Fibroblast of lung (primary cell): Measurements from ENCODE around the gene TPH2. TPM values are rescaled to one million over a fixed set of nuclear protein-coding genes. Genes with fewer than 3 reads are reported as not detected.

Experiments
- DNase-seq, 2 donors: peaks; one replicate each; pipeline versions ENCODE4 v3.0.0 to v3.0.0-alpha.2; 2010; ENCODE audit warnings: low read depth in 2 of 2
- H2AFZ ChIP-seq: 2 replicates; pipeline ENCODE4 v1.5.1; 2012; ENCODE audit warnings: low read length, control low read depth, inconsistent platforms
- H3K27ac ChIP-seq: 2 replicates; pipeline ENCODE4 v1.5.1; 2011; ENCODE audit warnings: low read length, control low read depth; ENCODE audit not compliant: insufficient read depth
- H3K27me3 ChIP-seq: 2 replicates; pipeline ENCODE4 v1.5.1; 2011; ENCODE audit warnings: mild to moderate bottlenecking, low read length; ENCODE audit not compliant: control insufficient read depth, insufficient read depth
- H3K36me3 ChIP-seq: 2 replicates; pipeline ENCODE4 v1.5.1; 2011; ENCODE audit warnings: low read length; ENCODE audit not compliant: control insufficient read depth, insufficient read depth
- H3K4me1 ChIP-seq: 2 replicates; pipeline ENCODE4 v1.5.1; 2011; ENCODE audit warnings: low read length; ENCODE audit not compliant: control insufficient read depth, insufficient read depth; ENCODE audit errors: extremely low read depth
- H3K4me2 ChIP-seq: 2 replicates; pipeline ENCODE4 v1.5.1; 2011; ENCODE audit warnings: low read length, control low read depth; ENCODE audit not compliant: insufficient read depth; ENCODE audit errors: extremely low read depth
- H3K4me3 ChIP-seq, 4 experiments: fragments of 200-600 bp in 1 of 4; sonication (generic) in 1 of 4; replicated peaks in 1 of 4; 2 replicates each; pipeline ENCODE4 v1.5.1; 2011 to 2016; ENCODE audit warnings: low read length in 4 of 4, low read depth in 3 of 4, mild to moderate bottlenecking in 3 of 4, control low read depth in 2 of 4, inconsistent platforms in 1 of 4, mixed read lengths in 1 of 4; ENCODE audit not compliant: insufficient read depth in 1 of 4; ENCODE audit errors: control extremely low read depth in 1 of 4
- H3K79me2 ChIP-seq: 2 replicates; pipeline ENCODE4 v1.5.1; 2012; ENCODE audit warnings: mild to moderate bottlenecking, low read length, inconsistent platforms; ENCODE audit not compliant: control insufficient read depth, insufficient read depth
- H3K9ac ChIP-seq: 2 replicates; pipeline ENCODE4 v1.5.1; 2011; ENCODE audit warnings: mild to moderate bottlenecking, low read length, control low read depth; ENCODE audit not compliant: insufficient read depth
- H3K9me3 ChIP-seq: 2 replicates; pipeline ENCODE4 v1.5.1; 2012; ENCODE audit warnings: low read depth, low read length; ENCODE audit not compliant: control insufficient read depth, insufficient read depth
- H4K20me1 ChIP-seq: 2 replicates; pipeline ENCODE4 v1.5.1; 2011; ENCODE audit warnings: low read length; ENCODE audit not compliant: control insufficient read depth, insufficient read depth; ENCODE audit errors: extremely low read depth
- EZH2 ChIP-seq: IDR thresholded peaks from 2 replicates; pipeline ENCODE4 v1.5.1; 2012; ENCODE audit warnings: low read length, control low read depth, mild to moderate bottlenecking; ENCODE audit errors: missing control alignments
- polyA plus RNA-seq, 2 donors: library from polyadenylated mRNA; depleted of rRNA in 1 of 2; stranded (reverse) in 1 of 2; unstranded in 1 of 2; fragments of >200 nt; gene quantifications; 2 replicates each; pipeline ENCODE4 v1.2.1, GENCODE V29; 2011 to 2012; ENCODE audit warnings: missing spikeins in 1 of 2
- total RNA-seq: library from RNA; depleted of rRNA; stranded (reverse); fragments of >200 nt; gene quantifications from 2 replicates; pipeline ENCODE4 v1.2.1, GENCODE V29; 2014
- TF ChIP-seq, protein P1 (sequence below), 2 donors: IDR thresholded peaks in 1 of 2; conservative IDR thresholded peaks in 1 of 2; 1 replicate in 1 of 2; 2 replicates in 1 of 2; pipeline ENCODE4 v1.5.1; 2011 to 2012; ENCODE audit warnings: low read length in 2 of 2, control low read depth in 1 of 2, inconsistent platforms in 1 of 2, low read depth in 1 of 2, mild to moderate bottlenecking in 1 of 2

TPH2 gene
- total and polyA plus RNA-seq, 2 donors (not counting 1 experiment from before 2014, with no cell fraction given), result 0.03 TPM; not detected in 1

DNA sequence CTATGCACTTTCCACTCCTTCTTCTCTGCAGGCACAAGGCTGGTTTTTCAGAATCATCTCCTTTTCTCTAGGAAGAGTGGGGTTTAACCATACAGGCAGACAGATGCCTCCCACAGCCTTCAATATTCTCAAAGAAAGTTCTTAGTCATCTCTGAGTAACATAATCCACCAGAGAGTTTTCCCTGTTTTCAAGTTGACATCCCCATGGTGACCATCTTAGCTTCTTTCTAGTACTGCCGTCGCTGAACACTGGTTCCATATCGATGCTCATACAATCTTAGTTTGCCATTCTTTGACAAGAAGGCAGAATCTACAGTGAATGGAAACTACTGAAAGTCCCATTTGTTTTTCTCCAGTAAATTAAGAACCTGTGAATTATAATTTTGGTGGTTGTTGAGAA lies 28.6 kb downstream of the TPH2 start:
- H3K4me2 ChIP-seq, result no peak overlapping the region
- H3K27ac ChIP-seq, result no peak overlapping the region

DNA sequence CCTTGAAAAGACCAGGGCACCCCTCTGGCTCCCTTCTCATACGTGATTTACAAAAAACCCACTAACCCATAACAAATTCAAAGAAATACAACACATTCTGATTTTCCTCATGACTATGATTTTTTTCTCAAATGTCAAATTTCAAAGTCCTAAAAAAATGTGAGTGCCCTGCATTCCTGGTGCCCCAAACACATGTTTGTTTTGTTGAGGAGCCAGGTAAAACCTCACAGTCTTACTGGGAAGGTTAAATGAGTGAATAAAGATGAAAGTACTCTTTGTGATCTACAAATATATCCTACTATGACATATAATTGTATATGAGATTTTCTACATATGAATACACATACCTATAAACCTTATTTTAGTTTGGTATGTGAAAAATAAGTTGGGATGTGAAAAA lies 30.7 kb downstream of the TPH2 start:
- Histone ChIP-seq H3K4me2 (no peak overlapping the region), H3K27ac (no peak overlapping the region), H3K36me3 (no peaks in the 10 kb centered on the region), H4K20me1 (no peaks in the 10 kb centered on the region), H3K79me2 (no peaks in the 10 kb centered on the region), H3K27me3 (no peaks in the 10 kb centered on the region), H3K9ac (no peak overlapping the region), H3K9me3 (no peaks in the 10 kb centered on the region), H3K4me1 (no peaks in the 10 kb centered on the region), H2AFZ (no peak overlapping the region), H3K4me3 (no peak overlapping the region)
- no peak for DNase-seq
- TF ChIP-seq, protein P1, sequence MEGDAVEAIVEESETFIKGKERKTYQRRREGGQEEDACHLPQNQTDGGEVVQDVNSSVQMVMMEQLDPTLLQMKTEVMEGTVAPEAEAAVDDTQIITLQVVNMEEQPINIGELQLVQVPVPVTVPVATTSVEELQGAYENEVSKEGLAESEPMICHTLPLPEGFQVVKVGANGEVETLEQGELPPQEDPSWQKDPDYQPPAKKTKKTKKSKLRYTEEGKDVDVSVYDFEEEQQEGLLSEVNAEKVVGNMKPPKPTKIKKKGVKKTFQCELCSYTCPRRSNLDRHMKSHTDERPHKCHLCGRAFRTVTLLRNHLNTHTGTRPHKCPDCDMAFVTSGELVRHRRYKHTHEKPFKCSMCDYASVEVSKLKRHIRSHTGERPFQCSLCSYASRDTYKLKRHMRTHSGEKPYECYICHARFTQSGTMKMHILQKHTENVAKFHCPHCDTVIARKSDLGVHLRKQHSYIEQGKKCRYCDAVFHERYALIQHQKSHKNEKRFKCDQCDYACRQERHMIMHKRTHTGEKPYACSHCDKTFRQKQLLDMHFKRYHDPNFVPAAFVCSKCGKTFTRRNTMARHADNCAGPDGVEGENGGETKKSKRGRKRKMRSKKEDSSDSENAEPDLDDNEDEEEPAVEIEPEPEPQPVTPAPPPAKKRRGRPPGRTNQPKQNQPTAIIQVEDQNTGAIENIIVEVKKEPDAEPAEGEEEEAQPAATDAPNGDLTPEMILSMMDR (conservative IDR thresholded peaks at IDR 0.05 in 1 of 2, IDR thresholded peaks at IDR 0.05 in 1 of 2; ENCODE audit: low read depth in 1 of 2, low read length in 2 of 2), result no peak
- no peak for TF ChIP-seq EZH2

More for the DNA sequence above, 28.6 kb downstream of the TPH2 start:
- H3K27me3 ChIP-seq, result no peaks in the 10 kb centered on the region
- DNase-seq, result peak in 1 of 2 donors; percentile 10
- no peak overlapping the region for H3K4me3 ChIP-seq
- H4K20me1 ChIP-seq, result no peaks in the 10 kb centered on the region
- H2AFZ ChIP-seq, result no peak overlapping the region
- H3K4me1 ChIP-seq, result no peaks in the 10 kb centered on the region
- no peaks in the 10 kb centered on the region for H3K9me3 ChIP-seq
- H3K9ac ChIP-seq, result no peak overlapping the region
- H3K79me2 ChIP-seq, result no peaks in the 10 kb centered on the region
- H3K36me3 ChIP-seq, result no peaks in the 10 kb centered on the region
- TF ChIP-seq, protein P1 (conservative IDR thresholded peaks at IDR 0.05 in 1 of 2, IDR thresholded peaks at IDR 0.05 in 1 of 2; ENCODE audit: low read depth in 1 of 2, low read length in 2 of 2), result no peak
- TF ChIP-seq EZH2, result no peak

DNA sequence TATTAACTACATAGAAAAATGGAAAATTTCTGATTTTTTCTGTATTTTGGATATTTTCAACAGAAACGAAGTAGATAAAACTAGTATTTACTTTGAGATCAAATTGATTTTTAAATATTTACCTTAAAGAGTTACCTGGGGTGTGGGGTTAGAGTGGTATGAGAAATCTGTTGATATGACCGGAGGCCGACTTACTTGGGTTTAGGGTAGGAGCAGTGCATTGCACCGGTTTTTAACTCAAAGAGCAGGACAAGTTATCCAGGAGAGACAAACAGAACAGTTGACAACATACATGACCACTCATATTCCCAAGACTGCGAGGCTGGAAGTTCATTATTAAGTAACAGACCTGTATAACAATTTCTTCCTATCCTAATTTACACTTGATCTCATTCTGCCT lies 31.4 kb downstream of the TPH2 start:
- TF ChIP-seq EZH2, result no peak
- TF ChIP-seq, protein P1 (conservative IDR thresholded peaks at IDR 0.05 in 1 of 2, IDR thresholded peaks at IDR 0.05 in 1 of 2; ENCODE audit: low read depth in 1 of 2, low read length in 2 of 2), result no peak
- no peak for DNase-seq

More for the DNA sequence above, 31.4 kb downstream of the TPH2 start:
- Histone ChIP-seq H3K4me1 (no peaks in the 10 kb centered on the region), H3K4me2 (no peak overlapping the region), H3K36me3 (no peaks in the 10 kb centered on the region), H2AFZ (no peak overlapping the region), H3K79me2 (no peaks in the 10 kb centered on the region), H3K27ac (no peak overlapping the region), H4K20me1 (no peaks in the 10 kb centered on the region), H3K9ac (no peak overlapping the region), H3K27me3 (no peaks in the 10 kb centered on the region), H3K9me3 (no peaks in the 10 kb centered on the region), H3K4me3 (no peak overlapping the region)
